SU-DHL-6 (cell line): ENCODE results near the gene PRRX2.

Experiments
- H2AFZ ChIP-seq: fragments of 200-600 bp; sonication (generic); 2 replicates; pipeline ENCODE4 v1.6.1; 2014; ENCODE audit warnings: low read depth, mild to moderate bottlenecking, moderate library complexity, mixed read lengths, antibody characterized with exemption, low read length; ENCODE audit not compliant: severe bottlenecking
- H3F3A ChIP-seq: fragments of 200-600 bp; shearing (Covaris generic); 2 replicates; pipeline ENCODE4 v1.6.0; 2016; ENCODE audit warnings: antibody characterized with exemption, mild to moderate bottlenecking; ENCODE audit not compliant: insufficient read depth
- H3K27ac ChIP-seq: fragments of 200-600 bp; sonication (generic); 2 replicates; pipeline ENCODE4 v1.5.1; 2016; ENCODE audit warnings: low read depth, mild to moderate bottlenecking, low read length, moderate library complexity, mixed read lengths
- H3K27me3 ChIP-seq: fragments of 200-600 bp; sonication (generic), shearing (Covaris generic); 2 replicates; pipeline ENCODE4 v1.6.0; 2014; ENCODE audit warnings: mild to moderate bottlenecking, low read length
- H3K36me3 ChIP-seq: fragments of 200-600 bp; sonication (generic); 2 replicates; pipeline ENCODE4 v1.6.1; 2014; ENCODE audit warnings: mild to moderate bottlenecking, low read length, mixed read lengths
- H3K4me2 ChIP-seq: fragments of 300-600, 200-600 bp; shearing (Covaris generic), sonication (generic); 2 replicates; pipeline ENCODE4 v1.6.0; 2014; ENCODE audit warnings: low read length, low read depth, mild to moderate bottlenecking; ENCODE audit not compliant: poor library complexity, severe bottlenecking
- H3K4me3 ChIP-seq: fragments of 200-600 bp; sonication (generic); 2 replicates; pipeline ENCODE4 v1.5.1; 2014; ENCODE audit warnings: antibody characterized with exemption, low read length, mild to moderate bottlenecking, mixed read lengths; ENCODE audit not compliant: insufficient read depth, poor library complexity, severe bottlenecking
- H3K79me2 ChIP-seq: fragments of 200-600 bp; sonication (generic); 2 replicates; pipeline ENCODE4 v1.6.1; 2014; ENCODE audit warnings: mild to moderate bottlenecking, low read length, moderate library complexity; ENCODE audit not compliant: insufficient read depth
- H3K9ac ChIP-seq: fragments of 200-600 bp; sonication (generic); 2 replicates; pipeline ENCODE4 v1.7.0; 2014; ENCODE audit warnings: mild to moderate bottlenecking, low read length
- H3K9me2 ChIP-seq: fragments of 200-600 bp; sonication (generic); replicated peaks from 2 replicates; pipeline ENCODE4 v1.6.1; 2014; ENCODE audit warnings: low read length; ENCODE audit not compliant: insufficient read depth
- H3K9me3 ChIP-seq: fragments of 200-600 bp; sonication (generic); 2 replicates; pipeline ENCODE4 v1.6.1; 2014; ENCODE audit warnings: low read length, mixed read lengths; ENCODE audit not compliant: insufficient read depth
- H4K20me1 ChIP-seq: fragments of 200-600 bp; sonication (generic); 2 replicates; pipeline ENCODE4 v1.6.1; 2014; ENCODE audit warnings: low read depth, mild to moderate bottlenecking, antibody characterized with exemption, low read length, moderate library complexity, mixed read lengths
- EZH2phosphoT487 ChIP-seq: fragments of 200-600 bp; sonication (generic), shearing (Covaris generic); conservative IDR thresholded peaks from 2 replicates; pipeline ENCODE4 v1.6.1; 2018; ENCODE audit warnings: mild to moderate bottlenecking, antibody characterized with exemption, low read length, moderate library complexity, mixed read lengths
- TF ChIP-seq, protein P1 (sequence below): fragments of 200-600 bp; sonication (generic); IDR thresholded peaks from one replicate; pipeline ENCODE4 v1.5.1; 2017; ENCODE audit warnings: antibody characterized with exemption, mild to moderate bottlenecking, low read length, moderate library complexity; ENCODE audit not compliant: insufficient read depth, poor library complexity, severe bottlenecking

The PRRX2 gene

DNA sequence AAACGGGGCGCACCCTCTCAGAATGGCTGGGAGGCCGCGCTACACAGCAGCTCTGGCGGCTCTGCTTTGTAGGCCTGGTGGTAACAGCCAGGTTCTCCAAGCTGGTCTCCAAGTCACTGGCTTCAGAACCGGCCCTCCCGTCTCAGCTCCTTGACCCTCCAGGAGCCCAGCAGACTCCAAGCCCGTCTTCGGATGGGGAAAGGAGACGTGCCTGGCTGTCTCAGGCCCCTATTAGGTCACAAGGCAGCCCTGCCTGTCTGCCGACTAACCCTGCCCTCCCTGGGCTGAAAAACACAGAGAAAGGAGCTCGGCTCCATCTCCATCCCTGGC is 25.7 kb upstream of the PRRX2 start:
- Histone ChIP-seq H3K9me2 (no peaks in the 10 kb centered on the region), H3K27ac (no peak overlapping the region), H4K20me1 (no peaks in the 10 kb centered on the region), H3F3A (no peaks in the 10 kb centered on the region), H3K4me3 (no peak overlapping the region), H3K79me2 (peaks cover 26% of the 10 kb centered on the region), H3K9me3 (no peaks in the 10 kb centered on the region), H2AFZ (no peak overlapping the region), H3K36me3 (no peaks in the 10 kb centered on the region), H3K9ac (no peak overlapping the region), H3K4me2 (no peak overlapping the region), H3K27me3 (no peaks in the 10 kb centered on the region)
- TF ChIP-seq EZH2phosphoT487 = no peak
- TF ChIP-seq, protein P1, sequence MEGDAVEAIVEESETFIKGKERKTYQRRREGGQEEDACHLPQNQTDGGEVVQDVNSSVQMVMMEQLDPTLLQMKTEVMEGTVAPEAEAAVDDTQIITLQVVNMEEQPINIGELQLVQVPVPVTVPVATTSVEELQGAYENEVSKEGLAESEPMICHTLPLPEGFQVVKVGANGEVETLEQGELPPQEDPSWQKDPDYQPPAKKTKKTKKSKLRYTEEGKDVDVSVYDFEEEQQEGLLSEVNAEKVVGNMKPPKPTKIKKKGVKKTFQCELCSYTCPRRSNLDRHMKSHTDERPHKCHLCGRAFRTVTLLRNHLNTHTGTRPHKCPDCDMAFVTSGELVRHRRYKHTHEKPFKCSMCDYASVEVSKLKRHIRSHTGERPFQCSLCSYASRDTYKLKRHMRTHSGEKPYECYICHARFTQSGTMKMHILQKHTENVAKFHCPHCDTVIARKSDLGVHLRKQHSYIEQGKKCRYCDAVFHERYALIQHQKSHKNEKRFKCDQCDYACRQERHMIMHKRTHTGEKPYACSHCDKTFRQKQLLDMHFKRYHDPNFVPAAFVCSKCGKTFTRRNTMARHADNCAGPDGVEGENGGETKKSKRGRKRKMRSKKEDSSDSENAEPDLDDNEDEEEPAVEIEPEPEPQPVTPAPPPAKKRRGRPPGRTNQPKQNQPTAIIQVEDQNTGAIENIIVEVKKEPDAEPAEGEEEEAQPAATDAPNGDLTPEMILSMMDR = no peak

DNA sequence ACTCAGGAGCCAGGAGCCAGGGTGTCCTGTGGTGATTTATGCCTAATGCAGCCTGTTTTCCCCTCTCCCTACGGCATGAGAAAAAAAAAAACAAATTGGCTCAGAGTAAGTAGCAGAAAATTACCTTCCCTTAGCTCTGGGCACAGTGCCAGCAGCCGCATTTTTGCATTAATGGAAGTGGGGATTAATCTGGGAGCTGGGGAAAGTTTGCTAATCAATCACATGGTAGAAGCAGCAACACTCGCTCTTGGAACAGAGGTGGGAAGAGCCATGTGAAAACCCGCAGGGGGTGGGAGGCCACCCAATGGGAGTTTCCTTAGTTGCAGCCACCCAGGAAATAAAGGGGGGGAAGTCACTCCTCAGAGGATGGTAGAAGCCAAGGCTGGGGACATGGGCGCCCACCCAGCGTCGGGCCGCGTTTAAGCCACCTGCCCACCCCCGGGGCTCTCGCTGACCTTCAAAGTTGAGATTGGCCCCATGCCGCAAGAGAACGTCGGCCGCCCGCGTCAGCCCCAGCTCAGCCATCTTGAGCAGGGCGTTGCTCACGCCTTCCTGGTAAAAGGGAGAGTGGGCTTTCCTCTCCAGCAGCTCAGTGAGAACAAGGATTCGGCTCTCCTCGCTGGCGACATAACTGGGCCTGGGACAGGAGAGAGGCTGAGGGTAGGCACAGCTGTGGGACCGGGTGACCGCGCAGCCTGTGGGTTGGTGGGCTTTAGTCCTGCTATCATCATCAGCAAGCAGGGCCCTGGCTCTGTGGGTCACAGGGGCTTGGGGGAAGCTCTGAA is 25.2 kb upstream of the PRRX2 start:
- Histone ChIP-seq H4K20me1 (no peaks in the 10 kb centered on the region), H3K4me2 (peak overlapping the region; percentile 77), H3K9ac (peak overlapping the region; percentile 96; the same call in 1 of the 2 replicates), H3F3A (no peaks in the 10 kb centered on the region), H3K4me3 (peak overlapping the region; percentile 98), H2AFZ (no peak overlapping the region), H3K36me3 (no peaks in the 10 kb centered on the region), H3K27ac (no peak overlapping the region), H3K27me3 (no peaks in the 10 kb centered on the region), H3K9me2 (no peaks in the 10 kb centered on the region), H3K9me3 (no peaks in the 10 kb centered on the region), H3K79me2 (peaks cover 26% of the 10 kb centered on the region)
- no peak for TF ChIP-seq EZH2phosphoT487

DNA sequence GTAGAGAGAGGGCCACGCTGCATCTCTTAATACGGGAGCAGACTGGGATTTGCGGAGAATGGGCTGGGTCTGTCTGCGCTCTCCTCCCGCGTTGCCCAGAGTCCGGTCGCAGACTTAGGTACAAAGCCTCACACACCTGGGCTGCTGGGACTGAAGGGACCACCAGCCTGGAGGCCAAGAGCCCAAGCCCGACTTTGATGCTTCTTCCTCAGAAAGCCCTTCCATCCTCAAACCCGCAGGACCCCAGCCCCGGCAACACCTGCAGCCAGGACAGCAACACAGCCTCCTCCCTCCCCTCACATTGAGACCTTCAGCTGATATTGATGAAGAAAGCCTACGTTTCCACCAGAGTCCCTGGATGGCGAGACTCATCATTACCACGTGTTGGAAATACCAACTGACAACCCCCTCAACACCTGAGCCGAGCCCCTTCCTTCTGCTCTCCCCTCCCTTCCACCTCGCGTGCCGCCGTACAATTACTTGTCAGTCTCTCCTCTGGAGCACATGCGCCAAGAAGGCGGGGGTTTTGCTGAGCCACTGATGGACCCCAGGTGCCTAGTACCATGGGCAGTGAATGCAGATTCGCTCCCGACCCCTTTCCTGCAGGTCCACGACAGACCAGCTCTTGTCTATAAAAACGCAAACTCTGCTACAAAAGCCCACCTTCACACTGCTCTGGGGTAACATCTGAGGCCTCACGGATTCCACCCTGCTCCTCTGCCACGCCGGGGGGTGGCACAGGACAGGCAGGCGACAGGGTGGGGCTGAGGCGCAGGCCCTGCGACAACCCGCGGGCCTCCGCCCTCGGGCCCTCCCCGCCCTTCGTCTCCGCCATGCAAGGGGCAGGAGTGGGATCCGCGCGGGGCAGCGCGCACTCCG is 24.3 kb upstream of the PRRX2 start:
- H3K9ac ChIP-seq = peak overlapping the region; percentile 96
- peak overlapping the region; percentile 98 for H3K4me3 ChIP-seq
- H3K27ac ChIP-seq = no peak overlapping the region
- no peaks in the 10 kb centered on the region for H3F3A ChIP-seq
- H2AFZ ChIP-seq = peak overlapping the region; percentile 100
- no peaks in the 10 kb centered on the region for H4K20me1 ChIP-seq
- H3K79me2 ChIP-seq = peaks cover 26% of the 10 kb centered on the region
- no peaks in the 10 kb centered on the region for H3K9me2 ChIP-seq
- H3K4me2 ChIP-seq = peak overlapping the region; percentile 77
- H3K27me3 ChIP-seq = no peaks in the 10 kb centered on the region
- H3K36me3 ChIP-seq = no peaks in the 10 kb centered on the region
- TF ChIP-seq, protein P1 = no peak
- no peak for TF ChIP-seq EZH2phosphoT487
- H3K9me3 ChIP-seq = no peaks in the 10 kb centered on the region
